Loucy (cell line): ENCODE results near the gene NKX6-2.

Source experiments
- H2AFZ ChIP-seq: fragments of 200-600 bp; sonication (generic); 2 replicates; pipeline ENCODE4 v1.6.0; 2016; ENCODE audit warnings: antibody characterized with exemption, mild to moderate bottlenecking, low read length, moderate library complexity
- H3F3A ChIP-seq: fragments of 200-600 bp; 2 replicates; pipeline ENCODE4 v1.6.0; 2016; ENCODE audit warnings: antibody characterized with exemption, low read depth, mild to moderate bottlenecking
- H3K27me3 ChIP-seq: fragments of 200-600 bp; sonication (generic); 2 replicates; pipeline ENCODE4 v1.6.1; 2014; ENCODE audit warnings: low read length, mild to moderate bottlenecking; ENCODE audit not compliant: insufficient read depth, poor library complexity, severe bottlenecking
- H3K36me3 ChIP-seq: fragments of 200-600 bp; sonication (generic); 2 replicates; pipeline ENCODE4 v1.6.1; 2016; ENCODE audit warnings: low read length; ENCODE audit not compliant: insufficient read depth
- H3K4me1 ChIP-seq: fragments of 200-600 bp; sonication (generic); 2 replicates; pipeline ENCODE4 v1.5.1; 2014; ENCODE audit warnings: low read length, mild to moderate bottlenecking; ENCODE audit not compliant: insufficient read depth, poor library complexity, severe bottlenecking
- H3K4me2 ChIP-seq: fragments of 200-600 bp; sonication (generic); 2 replicates; pipeline ENCODE4 v1.6.0; 2014; ENCODE audit warnings: antibody characterized with exemption, low read length, low read depth, mild to moderate bottlenecking; ENCODE audit not compliant: poor library complexity, severe bottlenecking
- H3K4me3 ChIP-seq: fragments of 200-600 bp; sonication (generic); 2 replicates; pipeline ENCODE4 v1.5.1; 2014; ENCODE audit warnings: low read length, mild to moderate bottlenecking, mixed read lengths; ENCODE audit not compliant: poor library complexity, severe bottlenecking
- H3K79me2 ChIP-seq: fragments of 200-600 bp; sonication (generic); 2 replicates; pipeline ENCODE4 v1.6.1; 2014; ENCODE audit warnings: low read length; ENCODE audit not compliant: insufficient read depth
- H3K9ac ChIP-seq: fragments of 200-600 bp; sonication (generic); 2 replicates; pipeline ENCODE4 v1.6.0; 2014; ENCODE audit warnings: mild to moderate bottlenecking, low read depth, low read length, moderate library complexity; ENCODE audit not compliant: poor library complexity, severe bottlenecking
- H3K9me2 ChIP-seq: fragments of 200-600 bp; sonication (generic); replicated peaks from 2 replicates; pipeline ENCODE4 v1.6.1; 2016; ENCODE audit warnings: low read depth, low read length, mixed read lengths
- H3K9me3 ChIP-seq: fragments of 200-600 bp; sonication (generic); 2 replicates; pipeline ENCODE4 v1.6.1; 2014; ENCODE audit warnings: mild to moderate bottlenecking, antibody characterized with exemption, low read length, low read depth; ENCODE audit not compliant: insufficient read depth
- H4K20me1 ChIP-seq: fragments of 200-600 bp; sonication (generic); 2 replicates; pipeline ENCODE4 v1.6.0; 2014; ENCODE audit warnings: antibody characterized with exemption, low read length, mild to moderate bottlenecking; ENCODE audit not compliant: insufficient read depth, poor library complexity, severe bottlenecking
- EZH2phosphoT487 ChIP-seq: fragments of 200-600 bp; IDR thresholded peaks from 2 replicates; pipeline ENCODE4 v1.6.1; 2018; ENCODE audit warnings: antibody characterized with exemption, mild to moderate bottlenecking, moderate library complexity, borderline replicate concordance
- TF ChIP-seq, protein P1 (sequence below): fragments of 200-600 bp; sonication (generic); conservative IDR thresholded peaks from 2 replicates; pipeline ENCODE4 v1.5.1; 2014; ENCODE audit warnings: mild to moderate bottlenecking, antibody characterized with exemption, low read length

Gene NKX6-2

GRCh38 chr10:132812520-132812919, 26.6 kb upstream of the NKX6-2 start:
- H3K4me1 ChIP-seq, result no peaks in the 10 kb centered on the region
- H3K27me3 ChIP-seq, result no peaks in the 10 kb centered on the region
- no peaks in the 10 kb centered on the region for H4K20me1 ChIP-seq
- no peaks in the 10 kb centered on the region for H3K9me3 ChIP-seq
- no peaks in the 10 kb centered on the region for H3K9me2 ChIP-seq
- H3K9ac ChIP-seq, result no peak overlapping the region
- H2AFZ ChIP-seq, result no peak overlapping the region
- TF ChIP-seq EZH2phosphoT487, result no peak
- TF ChIP-seq, protein P1, sequence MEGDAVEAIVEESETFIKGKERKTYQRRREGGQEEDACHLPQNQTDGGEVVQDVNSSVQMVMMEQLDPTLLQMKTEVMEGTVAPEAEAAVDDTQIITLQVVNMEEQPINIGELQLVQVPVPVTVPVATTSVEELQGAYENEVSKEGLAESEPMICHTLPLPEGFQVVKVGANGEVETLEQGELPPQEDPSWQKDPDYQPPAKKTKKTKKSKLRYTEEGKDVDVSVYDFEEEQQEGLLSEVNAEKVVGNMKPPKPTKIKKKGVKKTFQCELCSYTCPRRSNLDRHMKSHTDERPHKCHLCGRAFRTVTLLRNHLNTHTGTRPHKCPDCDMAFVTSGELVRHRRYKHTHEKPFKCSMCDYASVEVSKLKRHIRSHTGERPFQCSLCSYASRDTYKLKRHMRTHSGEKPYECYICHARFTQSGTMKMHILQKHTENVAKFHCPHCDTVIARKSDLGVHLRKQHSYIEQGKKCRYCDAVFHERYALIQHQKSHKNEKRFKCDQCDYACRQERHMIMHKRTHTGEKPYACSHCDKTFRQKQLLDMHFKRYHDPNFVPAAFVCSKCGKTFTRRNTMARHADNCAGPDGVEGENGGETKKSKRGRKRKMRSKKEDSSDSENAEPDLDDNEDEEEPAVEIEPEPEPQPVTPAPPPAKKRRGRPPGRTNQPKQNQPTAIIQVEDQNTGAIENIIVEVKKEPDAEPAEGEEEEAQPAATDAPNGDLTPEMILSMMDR, result no peak
- H3K4me3 ChIP-seq, result no peak overlapping the region
- H3K79me2 ChIP-seq, result no peaks in the 10 kb centered on the region
- H3K36me3 ChIP-seq, result no peaks in the 10 kb centered on the region
- no peaks in the 10 kb centered on the region for H3F3A ChIP-seq
- no peak overlapping the region for H3K4me2 ChIP-seq

- Histone ChIP-seq H3K4me2 (no peak overlapping the region), H3K4me3 (no peak overlapping the region), H2AFZ (no peak overlapping the region), H4K20me1 (no peaks in the 10 kb centered on the region), H3K9me3 (no peaks in the 10 kb centered on the region), H3K4me1 (no peaks in the 10 kb centered on the region), H3K9ac (no peak overlapping the region), H3K79me2 (no peaks in the 10 kb centered on the region), H3K9me2 (no peaks in the 10 kb centered on the region), H3F3A (no peaks in the 10 kb centered on the region), H3K36me3 (no peaks in the 10 kb centered on the region), H3K27me3 (no peaks in the 10 kb centered on the region)
- TF ChIP-seq, protein P1, result no peak
- no peak for TF ChIP-seq EZH2phosphoT487
These were observed 26.0 kb upstream of the NKX6-2 start for GRCh38 chr10:132811891-132812481.

GRCh38 chr10:132810807-132811700, 25.1 kb upstream of the NKX6-2 start:
- H3K36me3 ChIP-seq, result no peaks in the 10 kb centered on the region
- no peaks in the 10 kb centered on the region for H3K9me2 ChIP-seq
- no peak overlapping the region for H3K9ac ChIP-seq
- H4K20me1 ChIP-seq, result no peaks in the 10 kb centered on the region
- H3K4me1 ChIP-seq, result no peaks in the 10 kb centered on the region
- no peaks in the 10 kb centered on the region for H3F3A ChIP-seq
- no peak overlapping the region for H3K4me3 ChIP-seq
- no peak overlapping the region for H2AFZ ChIP-seq
- H3K27me3 ChIP-seq, result no peaks in the 10 kb centered on the region
- H3K9me3 ChIP-seq, result no peaks in the 10 kb centered on the region
- no peak overlapping the region for H3K4me2 ChIP-seq
- no peaks in the 10 kb centered on the region for H3K79me2 ChIP-seq
- TF ChIP-seq EZH2phosphoT487, result no peak
- TF ChIP-seq, protein P1, result no peak
